Measurements from ENCODE around the gene NPAS3. TPM values are rescaled to one million over a fixed set of nuclear protein-coding genes. Genes with fewer than 3 reads are reported as not detected.

NPAS3 gene
- total and polyA plus RNA-seq, 8 donors = 0.23 to 2.8 (median 1.4) TPM

DNA sequence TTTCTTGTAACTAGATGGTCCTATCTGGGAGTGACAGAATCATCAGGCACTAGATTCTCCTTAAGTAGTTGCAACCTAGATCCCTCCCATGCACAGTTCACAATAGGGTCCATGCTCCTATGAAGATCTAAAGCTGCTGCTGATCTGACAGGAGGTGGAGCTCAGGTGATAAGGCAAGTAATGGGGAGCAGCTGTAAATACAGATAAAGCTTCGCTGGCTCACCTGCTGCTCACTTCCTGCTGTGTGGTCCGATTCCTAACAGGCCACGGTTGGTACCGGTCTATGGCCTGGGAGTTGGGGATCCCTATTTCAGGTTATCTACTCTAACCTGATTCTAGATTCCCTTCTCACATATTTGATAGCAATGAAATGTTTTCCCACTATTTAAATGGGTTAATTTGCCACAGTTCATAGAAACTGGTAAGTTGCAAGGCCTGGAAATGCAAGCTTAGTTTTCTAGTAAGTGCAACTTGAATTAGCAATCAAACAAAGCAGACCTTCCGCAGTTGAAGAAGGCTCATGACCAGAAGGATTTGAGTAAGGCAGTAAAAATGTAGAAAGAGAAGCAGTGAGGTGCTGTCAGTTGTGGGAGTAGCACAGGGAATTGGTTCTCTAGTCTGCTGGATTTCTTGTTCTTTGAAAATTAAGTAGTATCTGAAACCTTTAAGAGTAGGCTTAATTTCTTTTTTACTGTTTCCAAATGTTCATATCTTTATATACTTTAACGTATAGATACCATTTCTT is 679.9 kb downstream of the NPAS3 start:
- H3K36me3 ChIP-seq = no peaks in the 10 kb centered on the region
- FAIRE-seq (no peak), DNase-seq (no peak), ATAC-seq (no peak)
- TF ChIP-seq, protein P1, sequence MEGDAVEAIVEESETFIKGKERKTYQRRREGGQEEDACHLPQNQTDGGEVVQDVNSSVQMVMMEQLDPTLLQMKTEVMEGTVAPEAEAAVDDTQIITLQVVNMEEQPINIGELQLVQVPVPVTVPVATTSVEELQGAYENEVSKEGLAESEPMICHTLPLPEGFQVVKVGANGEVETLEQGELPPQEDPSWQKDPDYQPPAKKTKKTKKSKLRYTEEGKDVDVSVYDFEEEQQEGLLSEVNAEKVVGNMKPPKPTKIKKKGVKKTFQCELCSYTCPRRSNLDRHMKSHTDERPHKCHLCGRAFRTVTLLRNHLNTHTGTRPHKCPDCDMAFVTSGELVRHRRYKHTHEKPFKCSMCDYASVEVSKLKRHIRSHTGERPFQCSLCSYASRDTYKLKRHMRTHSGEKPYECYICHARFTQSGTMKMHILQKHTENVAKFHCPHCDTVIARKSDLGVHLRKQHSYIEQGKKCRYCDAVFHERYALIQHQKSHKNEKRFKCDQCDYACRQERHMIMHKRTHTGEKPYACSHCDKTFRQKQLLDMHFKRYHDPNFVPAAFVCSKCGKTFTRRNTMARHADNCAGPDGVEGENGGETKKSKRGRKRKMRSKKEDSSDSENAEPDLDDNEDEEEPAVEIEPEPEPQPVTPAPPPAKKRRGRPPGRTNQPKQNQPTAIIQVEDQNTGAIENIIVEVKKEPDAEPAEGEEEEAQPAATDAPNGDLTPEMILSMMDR (IDR thresholded peaks at IDR 0.05) = no peak
- H3K9me3 ChIP-seq = no peaks in the 10 kb centered on the region
- intact Hi-C loops (cut with DNase I) = no loop called here
- H3K27ac ChIP-seq = no peak overlapping the region
- H3K4me1 ChIP-seq = no peaks in the 10 kb centered on the region
- 63 to 71% methylated on average over 6 of the region's 6 CpGs for WGBS, 2 donors
- no peak overlapping the region for H3K4me3 ChIP-seq
- H3K27me3 ChIP-seq = no peaks in the 10 kb centered on the region

DNA sequence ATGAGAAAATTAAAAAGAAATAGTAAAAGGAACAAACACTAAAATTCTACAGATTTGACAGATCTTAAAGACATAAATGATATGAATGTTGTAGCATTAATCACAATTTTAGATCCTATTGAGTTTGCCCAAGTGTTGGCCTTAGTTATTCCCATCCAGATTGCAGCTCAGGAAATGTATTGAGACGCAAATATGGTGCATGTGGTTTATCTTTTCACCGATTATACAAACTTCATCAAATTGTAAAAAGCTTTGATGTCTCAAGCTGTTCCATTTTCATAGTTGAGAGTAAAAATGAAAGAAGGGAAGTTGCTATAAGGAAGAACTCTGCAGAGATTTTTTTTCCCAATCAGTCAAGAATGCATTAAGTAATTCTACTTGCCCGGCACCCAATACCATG is 683.8 kb downstream of the NPAS3 start:
- Histone ChIP-seq H3K4me3 (no peak overlapping the region), H3K27ac (no peak overlapping the region), H3K4me1 (no peaks in the 10 kb centered on the region), H3K36me3 (no peaks in the 10 kb centered on the region), H3K9me3 (no peaks in the 10 kb centered on the region), H3K27me3 (no peaks in the 10 kb centered on the region)
- DNase-seq (no peak), ATAC-seq (no peak), FAIRE-seq (no peak)
- TF ChIP-seq, protein P1 (IDR thresholded peaks at IDR 0.05) = no peak
- WGBS, 2 donors = 79 to 90% methylated on average over 3 of the region's 3 CpGs
- intact Hi-C loops (cut with DNase I) = no loop called here

GRCh38 chr14:33629792-33630191 is 691.1 kb downstream of the NPAS3 start:
- Histone ChIP-seq H3K27ac (no peak overlapping the region), H3K4me3 (no peak overlapping the region), H3K27me3 (no peaks in the 10 kb centered on the region), H3K36me3 (no peaks in the 10 kb centered on the region), H3K4me1 (no peaks in the 10 kb centered on the region), H3K9me3 (no peaks in the 10 kb centered on the region)
- intact Hi-C loops (cut with DNase I) = no loop called here
- DNase-seq (no peak), ATAC-seq (no peak), FAIRE-seq (no peak)
- TF ChIP-seq, protein P1 (IDR thresholded peaks at IDR 0.05) = no peak

DNA sequence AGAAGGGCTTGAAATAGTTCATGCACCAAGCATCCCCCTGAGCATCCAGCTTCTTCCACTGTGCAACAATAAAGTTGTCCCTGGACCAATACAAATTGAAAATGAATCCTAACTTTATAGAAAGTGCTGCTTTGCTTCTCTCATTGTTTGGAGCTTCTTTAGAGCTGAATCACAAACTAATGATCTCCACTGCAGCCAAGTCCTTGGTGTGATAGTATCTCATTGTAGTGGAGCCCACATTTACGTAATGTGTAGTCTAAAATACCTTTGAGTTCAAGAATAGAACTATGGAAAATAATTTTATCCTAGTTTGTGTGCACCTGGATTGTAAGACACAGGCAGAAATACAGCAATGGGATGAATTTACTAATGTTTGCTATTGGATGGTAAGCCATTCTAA is 692.3 kb downstream of the NPAS3 start:
- Histone ChIP-seq H3K9me3 (no peaks in the 10 kb centered on the region), H3K36me3 (no peaks in the 10 kb centered on the region), H3K4me1 (no peaks in the 10 kb centered on the region), H3K4me3 (no peak overlapping the region), H3K27me3 (no peaks in the 10 kb centered on the region), H3K27ac (no peak overlapping the region)
- no peak for FAIRE-seq
- intact Hi-C loops (cut with DNase I) = no loop called here
- no peak for ATAC-seq
- WGBS, 2 donors = 67 to 75% methylated on average over 1 of the region's 1 CpG
- no peak for DNase-seq
- TF ChIP-seq, protein P1 (IDR thresholded peaks at IDR 0.05) = no peak

GRCh38 chr14:33631441-33631840 is 692.8 kb downstream of the NPAS3 start:
- DNase-seq (no peak), FAIRE-seq (no peak), ATAC-seq (no peak)
- no peak overlapping the region for H3K4me3 ChIP-seq
- 9 to 11% methylated on average over 6 of the region's 6 CpGs for WGBS, 2 donors
- no peaks in the 10 kb centered on the region for H3K9me3 ChIP-seq
- no peaks in the 10 kb centered on the region for H3K4me1 ChIP-seq
- H3K36me3 ChIP-seq = no peaks in the 10 kb centered on the region
- TF ChIP-seq, protein P1 (IDR thresholded peaks at IDR 0.05) = no peak
- intact Hi-C loops (cut with DNase I) = no loop called here
- no peaks in the 10 kb centered on the region for H3K27me3 ChIP-seq
- H3K27ac ChIP-seq = no peak overlapping the region

All from pancreas (tissue), 10 donors.